Measurements from ENCODE around the gene SUN1.

- no peak for TF ChIP-seq CTCF (conservative IDR thresholded peaks at IDR 0.05 in 1 of 2, IDR thresholded peaks at IDR 0.05 in 1 of 2; ENCODE audit: low read depth in 1 of 2, low read length in 2 of 2)
- no peak for TF ChIP-seq EZH2 (IDR thresholded peaks at IDR 0.05; ENCODE audit: low read length, missing control alignments)
Measured at GRCh38 chr7:821688-822087, 10.6 kb upstream of the SUN1 start.

Data from fibroblast of lung (primary cell).